HL-60 (cell line): ENCODE data around the gene CDKN2AIPNL.

Experiments used
- GABPA ChIP-seq: IDR thresholded peaks from 2 replicates; pipeline ENCODE4 v1.6.1; 2012; ENCODE audit warnings: low read depth
- POLR2AphosphoS5 ChIP-seq: IDR thresholded peaks from 2 replicates; pipeline ENCODE4 v1.6.1; 2012; ENCODE audit warnings: low read depth
- SPI1 ChIP-seq: IDR thresholded peaks from 2 replicates; pipeline ENCODE4 v1.6.1; 2012; ENCODE audit warnings: low read depth, mild to moderate bottlenecking, borderline replicate concordance
- TF ChIP-seq, protein P1 (sequence below): IDR thresholded peaks from one replicate; pipeline ENCODE4 v1.5.1; 2011; ENCODE audit warnings: low read length, control low read depth, inconsistent platforms; ENCODE audit not compliant: insufficient read depth

DNA sequence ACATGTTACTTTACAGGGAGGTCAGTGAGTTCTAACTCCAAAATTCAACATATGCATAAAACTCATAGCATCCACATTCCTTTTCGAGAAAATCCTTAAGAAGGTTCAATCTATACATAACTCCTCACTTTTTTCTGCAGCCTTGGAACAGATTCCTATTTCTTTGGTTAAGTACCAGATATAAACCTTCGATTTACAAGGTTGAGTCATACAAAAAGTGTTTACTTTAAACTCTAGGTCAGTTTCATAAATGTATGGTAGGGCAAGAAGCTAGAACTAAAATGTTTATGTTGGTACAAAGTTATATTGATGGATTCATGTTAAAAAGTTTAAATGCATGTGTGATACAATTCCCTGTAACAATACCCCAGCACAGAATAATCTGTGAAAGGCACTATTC is 19.4 kb downstream of the CDKN2AIPNL start:
- TF ChIP-seq POLR2AphosphoS5 = no peak
- TF ChIP-seq, protein P1, sequence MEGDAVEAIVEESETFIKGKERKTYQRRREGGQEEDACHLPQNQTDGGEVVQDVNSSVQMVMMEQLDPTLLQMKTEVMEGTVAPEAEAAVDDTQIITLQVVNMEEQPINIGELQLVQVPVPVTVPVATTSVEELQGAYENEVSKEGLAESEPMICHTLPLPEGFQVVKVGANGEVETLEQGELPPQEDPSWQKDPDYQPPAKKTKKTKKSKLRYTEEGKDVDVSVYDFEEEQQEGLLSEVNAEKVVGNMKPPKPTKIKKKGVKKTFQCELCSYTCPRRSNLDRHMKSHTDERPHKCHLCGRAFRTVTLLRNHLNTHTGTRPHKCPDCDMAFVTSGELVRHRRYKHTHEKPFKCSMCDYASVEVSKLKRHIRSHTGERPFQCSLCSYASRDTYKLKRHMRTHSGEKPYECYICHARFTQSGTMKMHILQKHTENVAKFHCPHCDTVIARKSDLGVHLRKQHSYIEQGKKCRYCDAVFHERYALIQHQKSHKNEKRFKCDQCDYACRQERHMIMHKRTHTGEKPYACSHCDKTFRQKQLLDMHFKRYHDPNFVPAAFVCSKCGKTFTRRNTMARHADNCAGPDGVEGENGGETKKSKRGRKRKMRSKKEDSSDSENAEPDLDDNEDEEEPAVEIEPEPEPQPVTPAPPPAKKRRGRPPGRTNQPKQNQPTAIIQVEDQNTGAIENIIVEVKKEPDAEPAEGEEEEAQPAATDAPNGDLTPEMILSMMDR = no peak
- no peak for TF ChIP-seq SPI1
- no peak for TF ChIP-seq GABPA
